GM19397 (cell line): ENCODE results near the gene CXCL3.

Experiments
- ATAC-seq: cut with Tn5 transposase; IDR thresholded peaks from one replicate; pipeline ENCODE4 v1.9.1; 2021; ENCODE audit warnings: mild to moderate bottlenecking, moderate library complexity; ENCODE audit not compliant: unreplicated experiment

CXCL3 gene

DNA sequence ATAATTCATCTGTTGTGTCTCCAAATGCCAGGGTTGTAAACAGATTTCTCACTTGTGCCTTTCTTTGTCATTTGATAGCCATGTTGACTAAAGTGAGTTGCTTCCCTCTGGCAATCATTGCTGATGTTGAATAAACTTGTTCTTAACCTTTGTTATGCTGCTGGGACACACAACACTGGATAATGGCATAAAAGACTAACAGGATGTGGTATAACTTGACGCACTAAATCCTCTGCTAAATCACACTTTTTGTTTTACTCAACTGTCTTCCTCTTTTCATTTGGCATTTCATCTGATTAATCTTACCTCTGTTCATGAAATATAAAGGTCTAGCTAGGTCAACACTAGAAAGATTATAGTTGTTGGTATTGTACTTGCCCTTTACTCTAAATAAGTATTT, 22.4 kb downstream of the CXCL3 start:
- ATAC-seq, result no peak

DNA sequence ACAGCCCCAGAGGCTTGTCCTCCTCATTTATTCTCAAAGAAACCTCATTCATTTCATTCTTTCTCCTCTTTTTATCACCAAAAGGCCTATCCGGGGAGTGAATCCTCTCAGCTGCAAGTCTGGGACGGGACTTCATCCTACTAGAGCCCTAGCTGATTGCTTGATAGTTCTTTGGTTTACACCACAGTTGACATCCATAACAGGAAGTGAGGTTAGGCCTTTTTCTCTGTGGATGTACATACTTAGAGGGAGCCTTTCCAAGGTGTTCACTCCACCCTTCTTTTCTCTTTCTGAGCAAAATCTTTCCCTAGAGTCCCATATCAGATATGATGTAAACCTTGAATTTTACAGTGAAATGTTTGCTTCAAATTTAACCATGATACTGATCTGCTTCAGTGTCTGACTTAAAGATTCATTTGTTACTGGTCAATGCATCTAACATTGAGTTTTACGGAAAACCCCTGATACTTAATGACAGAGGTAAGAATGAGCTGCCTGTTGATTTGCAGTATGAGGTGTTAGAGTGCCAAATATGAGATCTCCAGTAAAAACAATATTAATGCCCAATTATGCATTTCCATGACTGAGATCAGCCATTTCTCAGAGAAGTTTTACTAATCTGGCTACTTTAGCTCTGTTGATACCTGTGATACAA, 23.2 kb downstream of the CXCL3 start:
- no peak for ATAC-seq

DNA sequence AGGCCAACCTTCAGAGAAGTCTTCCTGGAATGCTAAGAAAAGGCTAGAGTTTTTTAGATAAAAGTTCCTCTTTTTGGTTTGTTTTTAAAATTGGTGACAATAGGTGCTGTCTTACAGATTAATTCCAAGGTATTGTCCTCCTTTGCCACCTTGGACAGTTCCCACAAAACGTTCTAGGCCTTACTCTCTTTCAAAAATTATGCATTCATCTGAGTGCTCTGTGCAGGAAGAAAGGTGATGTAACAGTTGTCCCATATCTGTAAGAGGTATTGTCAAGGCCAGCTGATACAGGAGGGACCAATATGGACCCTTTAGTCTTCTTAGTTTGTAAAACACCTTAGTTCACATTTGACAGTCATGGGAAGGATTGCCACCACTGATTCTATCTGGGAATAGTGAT, 24.2 kb downstream of the CXCL3 start:
- ATAC-seq, result no peak

DNA sequence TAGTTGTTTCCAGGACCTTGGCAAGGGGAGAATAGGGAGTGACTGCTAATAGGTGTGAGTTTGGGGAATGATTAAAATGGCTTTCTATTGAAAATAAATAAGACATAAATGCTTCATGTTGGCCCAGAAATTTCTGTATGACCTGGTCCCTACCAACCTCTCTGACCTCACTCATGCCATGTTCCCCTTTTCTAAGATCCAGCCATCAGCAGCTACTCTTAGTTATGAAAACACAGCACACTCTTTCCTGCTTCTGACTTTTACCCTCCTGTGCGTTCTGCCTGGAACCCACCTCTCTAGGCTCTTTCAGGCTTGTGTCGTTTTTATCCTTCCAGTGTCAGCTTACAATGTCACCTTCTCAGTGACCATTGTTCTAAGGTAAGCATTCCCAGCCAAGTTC, 25.2 kb downstream of the CXCL3 start:
- no peak for ATAC-seq

DNA sequence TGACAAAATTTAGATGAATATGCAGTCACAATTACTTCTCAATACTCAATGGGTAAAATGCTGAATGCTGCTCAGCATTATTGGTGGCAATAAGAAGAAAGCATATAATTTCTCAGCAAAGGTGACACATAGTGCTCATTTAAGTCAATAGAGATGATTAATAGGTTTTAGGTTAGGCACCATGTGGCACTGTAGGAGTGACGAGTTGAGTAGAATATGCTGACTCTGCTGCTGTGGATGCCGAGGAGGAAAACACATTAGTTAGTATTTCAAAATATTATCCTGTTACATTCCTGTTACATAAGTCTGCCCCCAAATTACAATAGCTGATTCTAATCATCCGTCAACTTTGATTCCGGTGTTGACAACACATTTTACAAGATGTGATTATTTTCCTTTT, 26.4 kb downstream of the CXCL3 start:
- no peak for ATAC-seq

DNA sequence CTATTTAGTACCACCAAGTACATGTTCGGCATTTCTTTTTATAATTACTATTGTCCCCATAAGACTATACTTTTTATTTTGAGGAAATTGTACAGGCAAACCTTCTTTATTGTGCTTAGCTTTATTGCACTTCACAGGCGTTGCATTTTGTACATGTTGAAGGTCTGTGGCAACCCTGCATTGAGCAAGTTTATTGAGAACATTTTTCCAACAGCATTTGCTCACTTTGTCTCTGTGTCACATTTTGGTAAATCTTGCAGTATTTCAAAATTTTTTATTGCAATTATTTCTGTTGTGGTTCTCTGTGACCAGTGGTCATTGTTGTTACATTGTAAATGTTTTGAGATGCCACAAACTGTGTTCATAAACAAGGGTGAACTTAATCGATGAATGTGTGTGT, 29.2 kb downstream of the CXCL3 start:
- ATAC-seq, result no peak

DNA sequence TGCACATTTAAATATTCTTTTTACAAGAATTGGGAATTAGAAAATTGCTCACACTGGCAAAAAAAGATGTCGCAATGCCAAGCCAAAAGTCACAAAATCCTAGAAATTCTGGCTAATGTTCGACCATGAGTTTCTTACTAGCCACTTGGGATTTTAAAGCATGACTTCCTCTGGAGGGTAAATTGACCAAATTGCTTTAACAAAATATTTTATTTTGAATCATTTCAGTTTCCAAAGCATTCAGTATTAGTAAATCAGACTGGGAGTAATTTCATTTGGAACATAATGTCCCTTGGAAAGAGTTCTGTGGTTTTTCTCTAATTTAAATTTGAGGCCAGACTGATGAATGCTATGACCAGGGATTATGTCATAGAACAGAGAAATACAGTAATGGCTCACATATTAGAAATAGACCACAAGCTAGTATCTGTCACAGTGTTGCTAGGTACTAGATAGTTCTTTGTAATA, 32.4 kb downstream of the CXCL3 start:
- no peak for ATAC-seq

DNA sequence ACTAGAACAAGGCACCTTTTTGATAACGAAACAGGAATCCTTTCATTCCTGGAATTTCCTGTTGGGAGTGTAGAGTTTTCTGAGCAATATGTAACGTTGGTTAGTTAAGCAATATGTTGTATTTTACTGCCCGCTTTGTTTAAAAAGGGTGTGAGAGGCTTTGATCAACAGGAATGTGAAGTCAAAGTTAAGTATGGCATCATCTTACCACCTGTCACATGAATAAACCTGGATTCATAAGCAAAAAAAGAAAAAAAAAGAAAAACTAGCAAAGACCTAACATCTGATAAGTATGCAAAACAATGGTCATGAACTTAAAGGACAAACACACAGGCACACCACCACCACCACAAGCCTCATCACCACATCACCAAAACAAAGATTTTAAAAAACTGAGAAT, 33.0 kb downstream of the CXCL3 start:
- ATAC-seq, result no peak

DNA sequence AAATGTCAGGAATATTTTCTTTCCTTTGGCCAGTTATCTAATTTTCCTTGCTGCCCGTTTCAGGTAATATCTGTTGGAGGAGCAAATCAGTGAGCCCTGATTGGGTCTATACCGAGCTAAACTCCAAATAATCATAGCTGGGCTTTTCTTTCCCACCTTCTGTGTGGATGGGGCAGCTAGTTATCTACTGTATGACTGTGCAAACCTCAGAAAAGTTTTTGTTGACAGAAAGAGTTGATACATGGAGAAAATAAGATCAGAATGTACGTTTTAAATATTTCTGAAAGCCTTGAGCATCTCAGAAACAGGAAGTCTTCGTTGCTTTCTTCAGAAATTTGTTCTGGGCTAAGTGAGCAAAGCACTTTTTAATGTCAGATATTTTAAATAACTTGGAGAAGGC, 33.8 kb downstream of the CXCL3 start:
- ATAC-seq, result no peak

DNA sequence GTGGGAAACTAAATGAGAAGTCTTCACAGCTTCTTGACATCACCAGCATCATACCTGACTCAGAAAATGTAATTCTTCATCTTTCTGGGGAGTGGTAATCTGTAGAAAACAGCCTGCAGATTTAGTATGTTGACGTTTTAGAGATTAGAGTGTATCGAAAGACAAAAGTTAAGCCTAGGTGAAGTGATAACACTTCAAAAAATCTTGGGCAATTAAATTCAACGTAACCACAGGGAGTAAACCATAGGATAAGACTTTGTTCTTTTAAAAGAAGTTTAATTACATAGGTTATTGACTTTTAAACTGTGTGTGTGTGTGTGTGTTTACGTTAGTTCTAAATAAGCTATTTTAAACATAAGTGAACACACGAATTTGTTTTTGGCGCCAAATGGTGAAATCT, 38.2 kb downstream of the CXCL3 start:
- ATAC-seq, result no peak

DNA sequence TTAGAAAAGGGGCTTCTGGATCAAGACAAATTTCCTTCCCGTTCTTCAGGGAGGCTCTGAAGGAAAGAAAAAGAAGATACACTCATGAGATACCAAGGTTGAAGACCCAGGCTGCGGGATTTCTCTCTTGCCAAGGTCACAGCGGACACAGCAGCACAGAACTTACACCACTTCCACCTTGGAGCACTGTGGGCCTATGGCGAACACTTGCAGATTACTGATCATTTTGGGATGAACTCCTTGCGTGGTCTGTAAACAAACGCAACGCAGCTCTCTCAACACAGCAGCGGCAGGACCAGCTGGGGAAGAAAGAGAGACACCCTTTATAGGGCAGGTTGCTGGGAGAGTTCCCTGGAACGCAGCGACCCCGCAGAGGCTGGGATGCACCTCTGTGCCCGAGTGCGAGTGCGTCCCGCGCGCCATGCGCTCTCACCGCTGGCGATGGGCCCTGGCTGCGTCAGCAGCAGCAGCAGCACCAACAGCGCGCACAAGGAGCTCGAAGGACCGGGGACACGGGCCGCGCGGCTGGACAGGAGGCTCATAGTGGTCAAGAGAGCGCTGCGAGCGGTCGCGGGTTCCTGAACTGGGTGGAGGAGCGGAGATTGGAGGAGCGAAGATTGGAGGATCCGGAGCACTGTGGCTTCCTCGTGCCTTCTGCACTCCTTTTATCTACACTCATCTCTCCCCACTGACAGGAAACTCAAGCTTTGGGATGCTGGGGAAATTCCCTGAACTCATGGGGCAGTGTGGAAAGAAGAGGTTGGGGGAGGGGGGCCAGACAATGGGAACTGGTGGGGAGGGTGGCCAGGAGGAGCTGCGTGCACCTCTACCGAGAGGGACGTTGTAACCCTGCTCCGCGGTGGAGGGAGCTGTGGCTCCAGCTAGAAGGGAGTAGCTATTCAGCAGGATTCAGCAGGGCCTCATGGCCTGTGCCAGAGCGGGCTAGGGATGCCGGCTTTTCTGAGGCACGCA, 40.2 kb downstream of the CXCL3 start, which contains the start of gene CXCL5:
Gene CXCL5, minus strand, starts transcription at position 638 of the 972 bp plus-strand sequence. Its CDS starts 96 bp downstream, at position 542.
- no peak for ATAC-seq

DNA sequence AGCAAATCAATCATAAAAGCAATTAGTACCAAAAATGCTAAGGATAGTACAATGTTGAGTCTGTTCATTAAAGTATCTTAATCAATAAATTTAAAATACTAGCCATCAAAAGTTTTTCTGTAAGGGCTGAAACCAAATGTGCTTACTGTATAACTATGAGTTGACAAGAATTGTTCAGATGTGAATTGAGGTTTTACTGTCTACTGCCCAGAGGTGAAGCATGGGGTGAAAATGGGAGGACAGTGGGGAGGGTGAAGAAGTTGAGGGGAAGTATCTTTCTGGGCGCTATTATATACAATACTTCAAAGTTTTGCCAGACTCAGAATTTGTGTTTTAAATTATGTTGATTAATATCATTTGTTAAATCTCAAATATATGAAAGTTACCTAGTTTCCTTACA, 46.4 kb downstream of the CXCL3 start:
- no peak for ATAC-seq

DNA sequence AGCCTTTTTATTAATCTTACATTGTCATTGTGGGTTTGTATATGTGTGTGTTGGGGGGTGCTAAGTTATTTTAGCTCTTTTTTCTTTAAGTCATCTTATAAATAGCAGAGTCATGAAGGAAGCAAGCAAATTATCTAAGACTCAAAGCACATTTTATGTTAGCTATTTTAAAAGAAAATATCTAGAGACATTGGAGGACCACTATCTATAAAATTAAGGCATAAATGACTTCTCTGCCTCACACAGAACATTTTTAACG, 46.8 kb downstream of the CXCL3 start:
- ATAC-seq, result no peak

DNA sequence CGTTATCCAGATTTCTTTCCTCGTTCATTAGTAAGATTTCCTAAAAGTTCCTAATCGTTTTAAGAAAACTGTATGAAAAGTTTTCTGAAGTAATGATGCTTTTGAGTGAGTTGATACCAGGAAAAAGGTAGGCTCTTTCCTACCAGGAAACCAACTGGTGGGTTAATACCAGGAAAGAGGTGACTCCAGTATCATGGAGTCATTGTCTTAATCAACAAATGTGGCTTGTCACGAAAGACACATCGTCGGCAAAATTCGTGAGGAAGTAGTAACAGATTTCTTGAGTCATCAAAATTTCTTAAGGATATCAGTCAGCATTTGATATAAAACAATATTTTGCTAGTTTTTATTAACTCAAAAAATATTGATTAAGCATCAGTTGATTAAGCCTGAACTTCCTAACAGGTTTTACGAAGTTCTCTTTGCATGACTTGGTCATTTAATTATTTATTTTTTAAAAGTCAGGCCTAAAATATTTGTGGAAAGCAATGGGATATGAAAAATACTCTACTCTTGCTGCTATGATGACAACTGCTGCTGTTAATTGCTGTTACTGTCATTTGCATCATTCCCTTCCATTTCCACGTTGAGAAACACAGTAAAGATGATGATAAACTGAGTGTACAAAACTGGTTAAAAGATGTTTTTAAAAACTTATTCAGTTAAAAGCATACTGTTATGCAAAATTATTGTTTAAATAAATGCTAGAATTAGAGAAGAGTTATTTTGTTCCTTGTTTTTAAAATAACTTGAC, 47.3 kb downstream of the CXCL3 start:
- no peak for ATAC-seq

DNA sequence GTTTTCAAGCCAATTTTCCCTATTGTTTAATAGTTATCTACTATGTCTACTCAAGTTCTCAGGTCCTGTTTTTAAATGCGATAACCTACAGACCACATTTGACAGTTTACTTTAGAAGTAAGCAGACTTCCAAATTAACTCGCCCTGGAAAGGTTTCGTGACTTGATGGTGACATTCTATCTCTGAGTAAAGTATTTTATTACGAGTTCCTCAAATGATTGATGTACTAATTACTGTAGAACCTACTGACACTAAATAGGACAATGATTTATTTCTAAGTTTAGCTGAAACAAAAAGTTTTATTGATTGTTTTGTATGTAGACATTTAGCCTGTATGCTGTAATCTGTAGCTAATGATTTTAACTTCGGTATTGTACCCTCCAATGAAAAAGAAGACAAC, 48.6 kb downstream of the CXCL3 start:
- ATAC-seq, result no peak

DNA sequence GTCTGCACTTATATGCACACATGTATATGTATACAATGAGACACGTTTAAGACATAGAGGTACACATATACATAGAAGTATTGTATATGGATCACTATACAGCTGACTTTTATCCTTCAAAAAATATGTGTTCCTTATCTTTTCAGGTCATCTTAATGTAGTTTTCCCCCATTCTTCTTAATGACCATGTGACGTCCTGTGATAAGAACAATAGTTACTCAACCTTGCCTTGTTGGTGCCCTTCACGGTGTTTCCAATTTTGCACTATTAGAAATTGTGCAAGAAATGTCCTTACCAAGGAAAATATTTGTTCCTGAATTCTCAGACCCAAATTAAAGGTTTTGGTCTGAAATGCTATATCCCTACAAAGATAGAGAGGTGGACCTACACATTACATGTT, 49.5 kb downstream of the CXCL3 start:
- ATAC-seq, result no peak

DNA sequence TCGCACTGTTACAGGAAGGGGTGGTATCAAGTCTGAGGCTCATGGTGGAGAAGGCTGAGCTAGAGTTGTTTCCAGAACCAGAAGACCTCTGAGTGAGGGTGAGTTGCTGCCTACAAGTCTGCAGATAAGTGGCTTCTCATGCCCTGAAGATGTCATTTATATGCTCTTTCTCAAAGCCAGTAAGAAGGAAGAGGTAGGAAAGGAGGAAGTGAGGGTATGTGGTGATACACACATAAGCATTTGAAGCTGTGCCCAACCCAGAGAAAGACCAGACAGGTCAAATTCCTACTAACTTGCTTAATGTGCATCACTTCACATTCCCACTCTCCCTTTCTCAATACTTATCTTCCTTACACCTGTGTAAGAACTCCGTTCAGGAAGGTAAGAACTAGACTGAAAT, 50.4 kb downstream of the CXCL3 start, which contains the start of gene PPBP:
Gene PPBP, minus strand, starts transcription at position 130 of the 400 bp plus-strand sequence. Its CDS starts 87 bp downstream, at position 43.
- no peak for ATAC-seq
